HG03135 (cell line): ENCODE results near the gene KRTAP7-1.

Source experiments
- ATAC-seq: cut with Tn5 transposase; IDR thresholded peaks from one replicate; pipeline ENCODE4 v1.9.1; 2021; ENCODE audit warnings: mild to moderate bottlenecking, moderate library complexity; ENCODE audit not compliant: unreplicated experiment

Gene KRTAP7-1, protein sequence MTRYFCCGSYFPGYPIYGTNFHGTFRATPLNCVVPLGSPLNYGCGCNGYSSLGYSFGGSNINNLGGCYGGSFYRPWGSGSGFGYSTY

DNA sequence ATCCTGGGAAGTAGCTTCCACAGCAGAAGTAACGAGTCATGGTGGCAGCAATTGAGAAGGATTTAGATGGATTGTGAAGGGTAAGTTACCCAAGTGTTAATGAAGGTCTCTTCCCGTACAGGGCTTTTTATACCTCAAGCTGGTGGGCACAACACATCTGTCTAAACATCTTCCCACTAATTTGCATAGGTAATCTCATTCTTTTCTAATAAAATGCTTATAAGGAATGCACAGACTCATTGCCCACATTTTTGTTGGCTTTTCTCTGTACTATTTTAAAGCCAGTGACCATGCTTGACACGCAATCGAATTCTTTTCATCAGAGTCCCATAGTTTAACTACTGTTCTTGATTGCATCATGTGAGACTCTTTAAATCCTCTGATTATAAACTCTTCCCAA lies at the start of gene KRTAP7-1:
KRTAP7-1 (minus strand) TSS at position 101 of the 400 bp plus-strand sequence; CDS start at position 40, 61 bp downstream.
- ATAC-seq, result no peak

DNA sequence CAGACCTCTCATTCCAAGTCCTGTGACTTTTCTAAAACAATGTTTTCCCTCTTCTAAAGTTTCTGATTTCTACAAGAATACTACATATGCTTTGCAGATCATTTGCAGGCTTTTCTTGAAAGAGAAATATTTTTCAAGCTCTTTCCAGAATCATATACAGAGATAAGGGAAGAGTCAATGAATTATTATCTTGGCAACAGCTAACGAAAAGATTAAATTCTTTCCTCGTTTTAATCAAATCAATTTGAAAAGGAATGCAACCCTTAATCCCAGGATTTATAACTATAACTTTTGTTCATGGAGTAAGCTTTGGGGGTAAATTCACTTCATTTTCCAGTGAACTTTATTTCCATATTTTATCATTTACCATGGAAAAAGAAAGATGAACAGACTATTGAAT lies 45.0 kb upstream of the KRTAP7-1 start:
- no peak for ATAC-seq

DNA sequence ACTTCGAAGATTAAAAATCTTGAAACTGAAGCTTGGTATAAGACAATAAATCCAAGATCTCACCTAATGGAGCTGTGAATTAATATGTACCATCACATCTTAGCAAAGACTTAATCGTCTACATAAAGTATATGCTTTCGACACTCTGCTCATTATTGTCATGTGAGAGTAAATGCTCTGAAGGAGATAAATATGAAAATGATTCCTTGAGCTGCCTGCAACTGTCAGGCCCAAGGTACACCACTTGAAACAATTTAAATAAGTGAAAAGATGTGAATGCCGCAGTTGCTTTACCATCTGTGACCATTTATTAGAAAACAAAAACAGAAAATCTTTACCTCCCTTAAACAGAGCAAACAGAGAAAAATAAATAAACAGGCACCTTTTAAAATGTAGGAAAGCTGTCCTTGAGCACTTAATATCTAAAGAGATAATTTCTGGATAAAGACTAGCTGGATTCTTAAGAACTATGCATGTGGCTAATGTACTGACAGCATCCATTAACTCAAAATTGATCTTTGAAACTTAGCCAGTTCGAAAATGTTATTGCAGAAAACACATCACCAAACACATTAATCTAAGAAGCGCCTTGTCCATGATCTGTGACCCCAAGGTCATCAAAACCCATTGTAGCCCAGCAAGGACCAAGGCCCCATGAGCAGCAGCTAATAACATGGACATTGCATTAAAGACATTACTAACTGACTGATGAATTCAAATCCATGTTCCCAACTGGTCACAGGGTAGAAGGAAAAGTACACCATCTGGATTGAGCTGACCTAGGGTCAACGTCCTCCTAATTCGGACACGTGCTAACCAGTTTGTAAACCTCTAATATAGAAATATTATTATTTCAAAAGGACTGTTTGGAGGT lies 18.3 kb upstream of the KRTAP7-1 start:
- no peak for ATAC-seq

DNA sequence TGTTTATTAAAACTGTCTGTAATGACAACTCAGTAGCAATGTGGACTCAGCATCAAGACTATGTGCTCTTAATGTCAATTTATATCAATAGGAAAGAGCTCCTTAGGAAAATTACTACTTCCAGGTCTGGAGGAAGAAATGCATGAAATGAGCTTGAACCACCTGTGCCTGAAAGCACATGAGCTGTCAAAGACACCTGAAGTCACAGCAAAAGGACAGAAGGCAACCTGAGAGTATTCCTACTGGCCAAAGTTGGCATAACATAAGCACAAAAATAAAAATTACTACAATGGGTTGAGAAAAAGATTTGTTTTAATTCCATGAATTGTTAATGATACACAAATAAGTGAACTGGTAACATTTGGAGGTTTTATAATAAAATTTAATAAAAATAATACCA lies 13.4 kb upstream of the KRTAP7-1 start:
- no peak for ATAC-seq

DNA sequence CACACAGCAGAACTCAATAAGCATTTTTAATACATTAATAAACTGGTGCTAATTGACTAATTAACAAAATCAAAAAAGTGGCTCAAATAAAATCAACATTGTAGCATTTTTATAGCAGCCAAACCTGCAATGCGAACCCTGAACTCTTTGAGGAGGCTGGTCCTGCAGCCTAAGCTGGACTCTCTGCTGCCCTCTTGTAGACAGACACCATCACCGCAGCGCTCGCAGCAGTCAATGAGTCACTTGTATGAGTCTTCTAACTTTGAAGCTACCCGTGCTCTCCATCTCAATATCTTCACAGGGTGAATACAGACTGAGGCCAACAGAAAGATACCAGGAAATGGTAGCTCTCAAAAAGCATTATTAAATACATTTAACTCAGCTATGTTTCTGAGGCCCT lies 9.7 kb upstream of the KRTAP7-1 start:
- no peak for ATAC-seq

DNA sequence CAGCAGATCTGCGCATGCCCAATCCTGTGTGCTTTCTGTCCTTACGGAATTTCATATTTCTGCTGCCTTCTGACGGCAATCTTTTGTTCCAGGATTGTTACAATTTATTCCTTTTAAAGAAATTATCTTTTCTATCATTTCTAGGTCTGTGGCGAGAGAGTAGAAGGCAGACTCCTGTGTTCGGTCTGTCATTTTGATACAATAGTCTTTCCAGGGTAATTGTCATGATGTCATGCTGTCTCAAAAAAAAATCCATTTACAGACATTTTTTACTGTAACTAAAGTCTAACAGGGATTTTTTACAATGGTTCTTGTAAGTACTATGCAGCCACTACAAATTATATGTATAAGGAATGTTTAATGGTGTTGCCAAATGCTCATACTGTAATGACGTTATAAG lies 9.0 kb upstream of the KRTAP7-1 start:
- no peak for ATAC-seq

DNA sequence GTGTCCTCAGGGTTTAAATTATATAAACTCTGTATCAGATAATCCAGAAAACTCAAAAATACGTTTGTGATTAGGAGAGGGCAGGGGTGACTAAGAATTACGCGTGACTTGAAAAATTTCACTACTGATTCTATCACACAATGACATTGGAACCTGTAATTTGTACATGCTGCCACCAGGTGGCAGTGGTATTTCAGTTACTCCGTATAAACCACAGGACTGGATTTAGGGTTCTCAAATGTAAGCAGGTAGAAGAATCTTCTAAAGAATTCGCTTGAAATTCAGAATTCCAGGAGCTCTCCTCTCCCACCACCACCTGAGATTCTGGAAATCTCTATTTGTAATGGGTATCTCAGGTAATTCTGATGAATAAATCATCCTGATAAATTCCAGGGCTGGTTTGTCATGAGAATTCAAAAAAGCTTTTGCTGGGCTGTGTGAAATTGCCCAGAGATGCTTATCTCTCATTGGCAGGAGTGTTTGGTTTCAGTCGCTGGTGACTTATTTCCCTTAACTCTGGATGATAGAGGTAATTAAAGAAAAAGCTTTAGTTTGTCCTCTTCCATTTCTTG lies 1.7 kb upstream of the KRTAP7-1 start:
- no peak for ATAC-seq

DNA sequence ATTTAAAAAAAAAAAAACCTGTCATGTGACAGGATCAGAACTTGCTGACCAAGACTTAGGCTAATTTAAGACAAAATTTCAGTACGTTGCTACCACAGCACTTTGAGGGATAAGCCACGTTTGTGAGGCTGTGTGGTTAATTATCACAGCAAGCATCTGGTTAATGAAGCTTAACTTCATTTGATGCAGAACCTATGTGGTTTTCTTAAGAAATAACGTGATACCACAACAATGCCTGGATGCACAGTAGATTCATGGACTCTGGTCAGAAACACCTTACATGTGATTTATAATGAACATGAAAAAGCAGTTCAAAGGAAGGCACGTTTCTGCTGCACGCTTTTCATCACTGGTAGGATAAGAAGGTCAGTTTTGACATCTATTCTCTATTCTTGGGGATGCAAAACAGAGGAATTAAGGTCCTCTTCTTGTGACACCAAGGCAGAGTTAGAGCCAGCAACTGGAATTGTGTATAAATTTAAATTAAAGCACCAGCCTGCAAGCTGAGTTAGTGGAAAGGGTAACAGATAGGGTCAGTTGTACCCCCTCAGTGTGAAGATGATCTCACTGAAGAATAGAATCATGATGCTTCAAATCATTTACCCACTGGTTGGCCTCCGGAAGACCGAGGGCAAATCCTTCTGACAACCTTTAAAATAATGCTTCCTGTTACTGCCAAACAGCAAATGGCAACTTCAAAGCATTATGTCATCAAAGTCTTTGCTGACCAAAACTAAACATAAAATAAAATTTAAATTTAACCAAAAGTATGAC lies 10.5 kb downstream of the KRTAP7-1 start:
- no peak for ATAC-seq

DNA sequence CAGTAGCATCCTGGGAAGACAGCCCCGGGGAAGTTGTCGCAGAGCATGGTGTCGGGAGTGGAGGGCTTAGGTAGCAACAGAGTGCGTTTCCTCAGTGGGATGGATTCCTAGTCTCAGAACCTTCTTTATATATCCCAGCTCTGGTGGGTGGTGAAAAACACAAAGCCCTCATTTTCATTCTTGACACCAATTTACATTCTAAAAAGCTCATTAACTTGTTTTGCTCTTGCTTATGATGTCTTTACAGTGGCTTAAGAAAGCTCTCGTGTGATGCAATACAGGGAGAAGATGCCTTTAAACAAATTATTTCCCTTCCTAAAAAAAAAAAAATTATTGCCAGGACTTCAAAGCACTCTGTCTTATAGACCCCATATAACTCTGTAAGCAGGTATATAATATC lies 16.4 kb downstream of the KRTAP7-1 start, which contains the start of gene KRTAP8-1:
KRTAP8-1 (minus strand) TSS at position 101 of the 400 bp plus-strand sequence; CDS start at position 47, 54 bp downstream.
- ATAC-seq, result no peak

DNA sequence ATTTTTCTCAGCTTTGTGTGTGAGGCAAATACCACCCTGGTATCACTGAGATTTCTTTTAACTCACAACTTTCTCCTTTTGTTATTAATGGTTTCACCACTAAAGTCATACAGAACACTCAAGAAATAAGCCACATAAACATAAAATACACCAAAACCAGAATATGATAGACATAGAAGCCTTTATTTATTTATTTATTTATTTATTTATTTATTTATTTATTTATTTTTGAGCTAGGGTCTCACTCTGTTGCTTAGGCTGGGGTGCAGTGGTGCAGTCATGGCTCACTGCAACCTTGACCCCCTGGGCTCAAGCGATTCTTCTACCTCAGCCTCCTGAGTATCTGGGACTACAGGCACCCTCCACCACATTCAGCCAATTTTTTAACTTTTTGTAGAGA lies 29.0 kb downstream of the KRTAP7-1 start:
- no peak for ATAC-seq

DNA sequence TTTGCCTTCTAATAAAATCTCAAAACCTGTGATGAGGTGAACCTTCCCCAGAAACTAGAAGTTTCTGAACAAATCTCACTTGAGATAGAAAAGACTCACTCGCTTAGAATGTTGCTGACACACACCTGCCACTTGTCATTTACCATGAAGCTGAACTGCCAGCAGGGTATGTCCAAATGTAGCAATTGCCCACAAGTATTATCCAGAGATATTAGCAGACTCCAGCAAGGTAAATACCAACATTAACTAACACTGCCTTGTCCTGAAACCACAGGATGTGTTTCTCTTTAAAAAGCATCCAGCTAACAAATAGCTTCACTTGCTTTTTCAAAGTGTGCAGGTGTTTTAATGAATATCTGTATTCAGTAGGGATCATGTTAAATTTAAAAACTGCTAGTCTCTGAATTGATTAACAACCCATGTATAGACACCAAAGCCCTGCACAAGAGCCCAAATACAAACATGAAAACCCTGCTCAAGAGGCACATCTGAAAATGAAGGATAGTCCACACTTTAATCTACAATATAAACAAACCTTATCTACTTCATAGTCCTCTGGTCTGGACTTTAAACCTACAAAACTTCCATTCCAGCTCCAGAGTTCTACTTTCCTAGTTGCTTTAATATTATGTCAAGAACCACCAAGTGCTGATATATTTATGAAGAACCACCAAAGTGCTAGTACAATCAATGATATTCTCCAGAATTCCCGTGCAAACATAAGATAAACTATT lies 35.8 kb downstream of the KRTAP7-1 start:
- no peak for ATAC-seq

DNA sequence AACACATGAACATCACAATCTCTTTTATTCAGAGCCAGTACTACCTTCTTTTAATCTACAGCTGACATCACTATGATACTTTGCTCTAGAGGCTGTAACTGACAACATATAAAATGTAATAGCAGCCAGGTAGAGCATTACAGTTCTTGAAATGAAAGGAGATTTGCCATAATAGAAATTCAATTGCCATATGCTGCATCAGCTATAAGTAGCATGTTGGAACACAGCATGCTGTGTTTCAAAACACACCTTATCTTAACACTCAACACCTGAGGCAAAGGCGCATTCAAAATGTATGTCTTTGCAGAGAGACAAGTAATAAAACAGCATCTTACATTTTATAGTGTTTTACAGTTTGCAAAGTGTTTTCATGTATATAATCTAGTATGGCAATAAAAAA lies 50.3 kb downstream of the KRTAP7-1 start:
- ATAC-seq, result no peak
